ENCODE measurements around the gene ZYX. TPM values are rescaled to one million over a fixed set of nuclear protein-coding genes. Genes with fewer than 3 reads are reported as not detected.
A peak's percentile ranks its signal among the peaks of the same experiment; 100 is the strongest.

Gene ZYX
- total RNA-seq, 3 donors from 2014 or later (not counting 1 experiment from before 2014, with no cell fraction given): 168 to 219 (median 186) TPM

DNA sequence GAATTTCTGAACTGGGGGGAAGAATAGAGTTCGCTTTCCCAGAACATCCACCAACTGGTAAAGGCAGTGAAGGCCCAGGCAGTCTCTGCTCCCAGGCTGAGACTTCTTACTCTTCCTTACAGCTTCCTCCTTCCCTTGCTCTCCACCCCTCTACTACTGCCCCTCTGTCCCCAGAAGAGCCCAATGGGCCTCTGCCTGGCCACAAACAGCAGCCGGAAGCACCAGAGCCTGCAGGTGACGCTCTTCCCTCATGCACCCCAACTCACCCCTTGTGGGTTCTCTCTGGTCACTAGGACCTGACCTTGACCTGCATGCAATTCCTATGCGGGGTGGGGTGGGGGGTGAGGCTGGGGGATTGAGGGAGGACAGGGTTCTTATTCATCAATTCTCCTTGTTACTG lies 35.1 kb upstream of the ZYX start:
- no peak for ATAC-seq
- Mint-ChIP-seq H3K4me3 (peak overlapping the region; percentile 77), H3K27ac (no peak overlapping the region)

DNA sequence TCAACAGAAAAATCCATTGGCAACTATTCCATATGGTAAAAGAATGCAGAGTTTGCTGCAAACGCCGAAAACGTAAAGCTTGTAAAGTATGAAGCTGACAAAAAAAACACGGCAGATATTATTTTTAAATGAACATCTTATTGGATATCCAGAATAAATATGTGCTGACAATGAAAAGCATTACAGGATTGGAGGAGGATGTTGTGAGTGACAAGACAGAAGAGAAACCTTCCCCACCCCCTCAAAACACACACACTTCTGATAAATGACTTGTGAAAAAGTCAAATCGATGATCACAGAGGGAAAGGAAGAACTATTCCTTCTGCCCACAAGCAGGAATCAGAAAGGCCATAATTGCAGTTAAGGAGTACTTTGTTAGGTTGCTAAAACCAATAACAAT lies 33.2 kb upstream of the ZYX start:
- Mint-ChIP-seq H3K36me3 (no peaks in the 10 kb centered on the region), H3K4me3 (no peak overlapping the region), H3K4me1 (peaks cover 9 to 12% of the 10 kb centered on the region in 2 donors), H3K9me3 (no peaks in the 10 kb centered on the region), H3K27me3 (ENCODE audit: low read depth in 2 of 2) (peaks cover 5 to 23% of the 10 kb centered on the region in 2 donors), H3K27ac (no peak overlapping the region)
- Histone ChIP-seq H3K9me3 (ENCODE audit: control insufficient read depth, insufficient read depth, low read length) (no peaks in the 10 kb centered on the region), H3K4me3 (ENCODE audit: low read length) (no peak overlapping the region), H3K36me3 (ENCODE audit: control insufficient read depth, insufficient read depth, low read length) (no peaks in the 10 kb centered on the region), H3K4me1 (ENCODE audit: control insufficient read depth, insufficient read depth, low read length) (peaks cover 11% of the 10 kb centered on the region), H3K27ac (ENCODE audit: low read length) (no peak overlapping the region), H3K27me3 (ENCODE audit: control insufficient read depth, insufficient read depth, low read length) (peaks cover 3% of the 10 kb centered on the region)
- 76% methylated on average over 5 of the region's 5 CpGs for WGBS (ENCODE audit: insufficient coverage)
- DNase-seq (no peak), ATAC-seq (no peak)
- TF ChIP-seq, protein P1, sequence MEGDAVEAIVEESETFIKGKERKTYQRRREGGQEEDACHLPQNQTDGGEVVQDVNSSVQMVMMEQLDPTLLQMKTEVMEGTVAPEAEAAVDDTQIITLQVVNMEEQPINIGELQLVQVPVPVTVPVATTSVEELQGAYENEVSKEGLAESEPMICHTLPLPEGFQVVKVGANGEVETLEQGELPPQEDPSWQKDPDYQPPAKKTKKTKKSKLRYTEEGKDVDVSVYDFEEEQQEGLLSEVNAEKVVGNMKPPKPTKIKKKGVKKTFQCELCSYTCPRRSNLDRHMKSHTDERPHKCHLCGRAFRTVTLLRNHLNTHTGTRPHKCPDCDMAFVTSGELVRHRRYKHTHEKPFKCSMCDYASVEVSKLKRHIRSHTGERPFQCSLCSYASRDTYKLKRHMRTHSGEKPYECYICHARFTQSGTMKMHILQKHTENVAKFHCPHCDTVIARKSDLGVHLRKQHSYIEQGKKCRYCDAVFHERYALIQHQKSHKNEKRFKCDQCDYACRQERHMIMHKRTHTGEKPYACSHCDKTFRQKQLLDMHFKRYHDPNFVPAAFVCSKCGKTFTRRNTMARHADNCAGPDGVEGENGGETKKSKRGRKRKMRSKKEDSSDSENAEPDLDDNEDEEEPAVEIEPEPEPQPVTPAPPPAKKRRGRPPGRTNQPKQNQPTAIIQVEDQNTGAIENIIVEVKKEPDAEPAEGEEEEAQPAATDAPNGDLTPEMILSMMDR (IDR thresholded peaks at IDR 0.05): no peak
- intact Hi-C loops (cut with micrococcal nuclease): no loop called here

More for the DNA sequence above, 35.1 kb upstream of the ZYX start:
- Histone ChIP-seq H3K27ac (ENCODE audit: low read length) (no peak overlapping the region), H3K27me3 (ENCODE audit: control insufficient read depth, insufficient read depth, low read length) (peaks cover 3% of the 10 kb centered on the region), H3K4me3 (ENCODE audit: low read length) (no peak overlapping the region), H3K9me3 (ENCODE audit: control insufficient read depth, insufficient read depth, low read length) (no peaks in the 10 kb centered on the region), H3K36me3 (ENCODE audit: control insufficient read depth, insufficient read depth, low read length) (no peaks in the 10 kb centered on the region), H3K4me1 (ENCODE audit: control insufficient read depth, insufficient read depth, low read length) (peaks cover 11% of the 10 kb centered on the region)
- WGBS (ENCODE audit: insufficient coverage): 65% methylated on average over 3 of the region's 4 CpGs
- intact Hi-C loops (cut with micrococcal nuclease): no loop called here
- DNase-seq: no peak
- TF ChIP-seq, protein P1 (IDR thresholded peaks at IDR 0.05): no peak
- Mint-ChIP-seq H3K4me1 (peaks cover 9 to 12% of the 10 kb centered on the region in 2 donors), H3K36me3 (no peaks in the 10 kb centered on the region), H3K9me3 (no peaks in the 10 kb centered on the region), H3K27me3 (ENCODE audit: low read depth in 2 of 2) (peaks cover 5 to 20% of the 10 kb centered on the region in 2 donors)

DNA sequence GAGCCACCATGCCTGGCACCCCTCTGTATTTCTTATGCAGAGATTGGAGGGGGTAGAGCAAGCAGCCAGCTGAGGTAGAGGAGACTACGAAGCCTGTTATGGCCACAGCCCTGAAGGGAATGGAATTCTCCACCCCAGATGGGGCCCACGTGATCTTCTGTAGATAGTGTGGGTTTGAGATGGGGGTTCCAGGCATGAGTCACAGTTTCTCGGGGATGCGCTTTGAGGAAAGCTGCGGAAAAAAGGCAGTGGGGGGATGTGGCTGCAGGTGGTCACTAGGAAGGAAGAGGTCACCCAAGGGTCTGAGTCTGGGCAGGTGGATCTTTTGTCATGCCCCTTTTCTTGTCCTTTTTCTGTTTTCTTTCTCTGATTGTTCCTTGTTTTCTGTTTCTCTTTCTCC lies 30.1 kb upstream of the ZYX start:
- 85% methylated on average over 5 of the region's 5 CpGs for WGBS (ENCODE audit: insufficient coverage)
- intact Hi-C loops (cut with micrococcal nuclease): no loop called here
- H3K27me3 Mint-ChIP-seq (ENCODE audit: low read depth in 2 of 2): peaks cover 0 to 13% of the 10 kb centered on the region in 2 donors

More for the DNA sequence above, 30.1 kb upstream of the ZYX start:
- Mint-ChIP-seq H3K9me3 (no peaks in the 10 kb centered on the region), H3K4me1 (peaks cover 0 to 5% of the 10 kb centered on the region in 2 donors), H3K27ac (peak overlapping the region in 1 of 2 donors; percentile 64), H3K36me3 (no peaks in the 10 kb centered on the region), H3K4me3 (no peak overlapping the region)
- ATAC-seq (no peak), DNase-seq (no peak)
- Histone ChIP-seq H3K4me1 (ENCODE audit: control insufficient read depth, insufficient read depth, low read length) (peaks cover under 1% of the 10 kb centered on the region), H3K27ac (ENCODE audit: low read length) (no peak overlapping the region), H3K4me3 (ENCODE audit: low read length) (no peak overlapping the region), H3K36me3 (ENCODE audit: control insufficient read depth, insufficient read depth, low read length) (no peaks in the 10 kb centered on the region), H3K27me3 (ENCODE audit: control insufficient read depth, insufficient read depth, low read length) (peaks cover under 1% of the 10 kb centered on the region), H3K9me3 (ENCODE audit: control insufficient read depth, insufficient read depth, low read length) (no peaks in the 10 kb centered on the region)
- TF ChIP-seq, protein P1 (IDR thresholded peaks at IDR 0.05): no peak

All from natural killer cell (primary cell).